ENCODE results near the gene PIK3R6. TPM values are rescaled to one million over a fixed set of nuclear protein-coding genes. Genes with fewer than 3 reads are reported as not detected.

The PIK3R6 gene
- total and polyA plus RNA-seq, 10 of the 15 experiments (the other 5 are each of a cell fraction or from before 2014, with no cell fraction given): 6.7 to 146 (median 68.2) TPM

- H3K9ac ChIP-seq (ENCODE audit: control insufficient read depth, insufficient read depth, low read length): peak overlapping the region; percentile 76
- FAIRE-seq: peak; percentile 49
- ChIA-PET SMC1A (ENCODE audit: uncharacterized antibody, unreplicated experiment) (interaction anchor here (0.7 to 13.6 kb wide), 20 partner anchors 9 to 107 kb away, joined by 3 to 208 read pairs (median 6); partner anchors contain the start of genes PIK3R5 and PIK3R6), CTCF (interaction anchor here (0.6 to 11.1 kb wide), 17 partner anchors 25 to 146 kb away, joined by 3 to 162 read pairs (median 6); partner anchors contain the start of gene PIK3R6), POLR2A (interaction anchor here (1.0 to 8.2 kb wide), 13 partner anchors 9 to 86 kb away, joined by 3 to 74 read pairs (median 4); partner anchors contain the start of genes PIK3R5 and PIK3R6), RAD21 (ENCODE audit: unreplicated experiment) (interaction anchor here (0.7 to 7.7 kb wide), 20 partner anchors 16 to 138 kb away, joined by 3 to 115 read pairs (median 6); partner anchors contain the start of genes PIK3R5 and PIK3R6)
- H3K27ac ChIP-seq (ENCODE audit: control insufficient read depth, insufficient read depth): peak overlapping the region; percentile 98
- intact Hi-C loops (cut with micrococcal nuclease; ENCODE audit: unreplicated experiment): loop anchor here (1.0 to 10.0 kb wide), 3 partner anchors 34 to 478 kb away; no protein-coding TSS in a partner anchor
- DNase-seq (ENCODE audit: low read depth, low spot score): peak; percentile 92
- no TSS peak for BruUV-seq (replicated peaks)
- H3K4me2 ChIP-seq (ENCODE audit: control insufficient read depth, insufficient read depth): peak overlapping the region; percentile 85
- 0% methylated on average over 6 of the region's 6 CpGs for WGBS (ENCODE audit: insufficient coverage, insufficient replicate concordance, low lambda C conversion rate, missing lambda C conversion rate)
- peaks cover 46% of the 10 kb centered on the region for H3K4me1 ChIP-seq (ENCODE audit: control insufficient read depth, insufficient read depth, low read length)
- no peaks in the 10 kb centered on the region for H4K20me1 ChIP-seq (ENCODE audit: control insufficient read depth, insufficient read depth)
- peak overlapping the region; percentile 31; the same call in 1 of the 2 replicates for H3K4me3 ChIP-seq
- no peaks in the 10 kb centered on the region for H3K27me3 ChIP-seq (replicated peaks in 1 of 2; ENCODE audit: control insufficient read depth in 2 of 2, insufficient read depth in 2 of 2, low read length in 1 of 2)
- no peak overlapping the region for H2AFZ ChIP-seq (ENCODE audit: control insufficient read depth, low read depth, low read length)
- H3K79me2 ChIP-seq (ENCODE audit: control insufficient read depth, insufficient read depth, low read length): peaks cover 8% of the 10 kb centered on the region; the same call in 1 of the 2 replicates
- in situ Hi-C loops (cut with MboI): no loop called here
- H3K9me3 ChIP-seq (replicated peaks; ENCODE audit: control insufficient read depth, insufficient read depth, low read length): no peaks in the 10 kb centered on the region
- ATAC-seq: peak; percentile 75
- H3K36me3 ChIP-seq (ENCODE audit: control insufficient read depth in 2 of 2, insufficient read depth in 2 of 2, low read length in 1 of 2): peaks cover 7 to 30% of the 10 kb centered on the region in 2 experiments; a peak in 3 of 4 replicates
- TF ChIP-seq NR2C2 (IDR thresholded peaks at IDR 0.05; ENCODE audit: borderline replicate concordance, control insufficient read depth, insufficient read length, low read depth): no peak
- TF ChIP-seq USF2 (IDR thresholded peaks at IDR 0.05; ENCODE audit: borderline replicate concordance, low read depth, low read length): no peak
- TF ChIP-seq CEBPZ (IDR thresholded peaks at IDR 0.05; ENCODE audit: low read depth, low read length): no peak
- TF ChIP-seq TARDBP (IDR thresholded peaks at IDR 0.05; ENCODE audit: borderline replicate concordance): no peak
- no peak for TF ChIP-seq ZNF24 (IDR thresholded peaks at IDR 0.05)
- TF ChIP-seq ZBED1 (IDR thresholded peaks at IDR 0.05; ENCODE audit: borderline replicate concordance): peak; percentile 69; the same call in 1 of the 2 replicates
- peak; percentile 93 for TF ChIP-seq JUNB (IDR thresholded peaks at IDR 0.05)
- TF ChIP-seq ZBTB33 (IDR thresholded peaks at IDR 0.05): no peak
- no peak for TF ChIP-seq CREB1 (IDR thresholded peaks at IDR 0.05; ENCODE audit: low read depth)
- peak; percentile 69 to 72; a peak in 3 of 4 replicates for TF ChIP-seq BHLHE40 (IDR thresholded peaks at IDR 0.05; ENCODE audit: borderline replicate concordance in 1 of 2, low read depth in 2 of 2, low read length in 1 of 2)
- no peak for TF ChIP-seq RBBP5 (conservative IDR thresholded peaks at IDR 0.05)
- TF ChIP-seq SIN3A (IDR thresholded peaks at IDR 0.05; ENCODE audit: low read depth, low read length): no peak
- TF ChIP-seq YY1 (IDR thresholded peaks at IDR 0.05; ENCODE audit: low read depth, low read length): no peak
- TF ChIP-seq BCL11A (IDR thresholded peaks at IDR 0.05; ENCODE audit: low read depth, low read length): peak; percentile 73
- no peak for TF ChIP-seq MYB (IDR thresholded peaks at IDR 0.05; ENCODE audit: borderline replicate concordance, low read depth, low read length)
- peak; percentile 5; the same call in 1 of the 2 replicates for TF ChIP-seq TCF3 (IDR thresholded peaks at IDR 0.05; ENCODE audit: borderline replicate concordance, insufficient read depth, low read depth, low read length)
- TF ChIP-seq TAF1 (IDR thresholded peaks at IDR 0.05; ENCODE audit: borderline replicate concordance, low read depth, low read length): no peak
- TF ChIP-seq FOXK2 (IDR thresholded peaks at IDR 0.05): no peak
These were observed 24.8 kb upstream of the PIK3R6 start for GRCh38 chr17:8892338-8892690.

Data from GM12878 (cell line).